GM19452 (cell line): ENCODE results near the gene HSD17B7.
A peak's percentile ranks its signal among the peaks of the same experiment; 100 is the strongest.

Experiments used
- ATAC-seq: cut with Tn5 transposase; IDR thresholded peaks from one replicate; pipeline ENCODE4 v1.9.1; 2021; ENCODE audit not compliant: unreplicated experiment

Gene HSD17B7

GRCh38 chr1:162854245-162854882 lies 63.9 kb downstream of the HSD17B7 start:
- ATAC-seq: peak; percentile 75

GRCh38 chr1:162855461-162856150 lies 65.1 kb downstream of the HSD17B7 start:
- ATAC-seq: no peak

GRCh38 chr1:162856260-162856659 lies 65.8 kb downstream of the HSD17B7 start:
- ATAC-seq: no peak

- no peak for ATAC-seq
Observed at GRCh38 chr1:162857850-162858249, 67.3 kb downstream of the HSD17B7 start.

GRCh38 chr1:162859191-162859590 lies 68.7 kb downstream of the HSD17B7 start:
- no peak for ATAC-seq

- no peak for ATAC-seq
Observed at GRCh38 chr1:162861101-162861500, 70.6 kb downstream of the HSD17B7 start, which contains the start of gene CCDC190. Gene CCDC190 (minus strand): TSS chr1:162861175. CDS start chr1:162859646, 1,529 bp downstream.

GRCh38 chr1:162861625-162862024 lies 71.1 kb downstream of the HSD17B7 start:
- no peak for ATAC-seq
